ENCODE measurements around the gene ATG13.

ATG13 gene

GRCh38 chr11:46593550-46594373 is 23.6 kb upstream of the ATG13 start, which contains the start of gene AMBRA1:
Gene AMBRA1 (minus strand): TSS chr11:46594023. CDS start chr11:46548380, 45,643 bp downstream.
- Histone ChIP-seq H3K4me3 (ENCODE audit: severe bottlenecking) (peak within 1 kb of the TSS; percentile 82), H3K9me3 (ENCODE audit: severe bottlenecking) (no peaks in the 10 kb centered on the region), H3K36me3 (ENCODE audit: low read depth) (no peaks in the 10 kb centered on the region), H3K4me1 (ENCODE audit: insufficient read depth, poor library complexity, severe bottlenecking) (peaks cover 21% of the 10 kb centered on the region), H3K27me3 (ENCODE audit: insufficient read depth, poor library complexity, severe bottlenecking) (no peaks in the 10 kb centered on the region), H3K27ac (ENCODE audit: poor library complexity, severe bottlenecking) (peak within 1 kb of the TSS; percentile 39)
- peak; percentile 90 for ATAC-seq (ENCODE audit: low read depth)
- TF ChIP-seq, protein P1, sequence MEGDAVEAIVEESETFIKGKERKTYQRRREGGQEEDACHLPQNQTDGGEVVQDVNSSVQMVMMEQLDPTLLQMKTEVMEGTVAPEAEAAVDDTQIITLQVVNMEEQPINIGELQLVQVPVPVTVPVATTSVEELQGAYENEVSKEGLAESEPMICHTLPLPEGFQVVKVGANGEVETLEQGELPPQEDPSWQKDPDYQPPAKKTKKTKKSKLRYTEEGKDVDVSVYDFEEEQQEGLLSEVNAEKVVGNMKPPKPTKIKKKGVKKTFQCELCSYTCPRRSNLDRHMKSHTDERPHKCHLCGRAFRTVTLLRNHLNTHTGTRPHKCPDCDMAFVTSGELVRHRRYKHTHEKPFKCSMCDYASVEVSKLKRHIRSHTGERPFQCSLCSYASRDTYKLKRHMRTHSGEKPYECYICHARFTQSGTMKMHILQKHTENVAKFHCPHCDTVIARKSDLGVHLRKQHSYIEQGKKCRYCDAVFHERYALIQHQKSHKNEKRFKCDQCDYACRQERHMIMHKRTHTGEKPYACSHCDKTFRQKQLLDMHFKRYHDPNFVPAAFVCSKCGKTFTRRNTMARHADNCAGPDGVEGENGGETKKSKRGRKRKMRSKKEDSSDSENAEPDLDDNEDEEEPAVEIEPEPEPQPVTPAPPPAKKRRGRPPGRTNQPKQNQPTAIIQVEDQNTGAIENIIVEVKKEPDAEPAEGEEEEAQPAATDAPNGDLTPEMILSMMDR (IDR thresholded peaks at IDR 0.05; ENCODE audit: poor library complexity, severe bottlenecking), result no peak
- peak; percentile 77 for DNase-seq (ENCODE audit: low spot score)

DNA sequence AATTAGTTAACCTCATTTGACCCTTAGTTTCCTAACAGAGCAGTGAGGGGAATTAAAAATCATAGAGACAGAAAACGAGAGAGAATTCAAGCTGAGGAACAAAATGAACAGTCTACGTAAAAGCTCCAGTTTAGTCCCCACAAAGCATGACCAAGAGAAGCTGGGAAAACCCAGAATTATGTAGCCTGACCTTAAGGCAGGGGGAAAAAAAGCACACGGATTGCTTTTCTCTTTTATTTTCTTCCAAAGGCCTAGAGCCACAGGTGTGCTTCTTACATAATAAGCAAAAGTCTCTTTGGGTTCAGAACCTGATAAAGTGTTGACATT is 23.0 kb upstream of the ATG13 start:
- no peaks in the 10 kb centered on the region for H3K36me3 ChIP-seq (ENCODE audit: low read depth)
- DNase-seq (ENCODE audit: low spot score) (no peak), ATAC-seq (ENCODE audit: low read depth) (no peak)
- no peaks in the 10 kb centered on the region for H3K9me3 ChIP-seq (ENCODE audit: severe bottlenecking)
- peak overlapping the region; percentile 82 for H3K4me3 ChIP-seq (ENCODE audit: severe bottlenecking)
- no peaks in the 10 kb centered on the region for H3K27me3 ChIP-seq (ENCODE audit: insufficient read depth, poor library complexity, severe bottlenecking)
- H3K4me1 ChIP-seq (ENCODE audit: insufficient read depth, poor library complexity, severe bottlenecking), result peaks cover 18% of the 10 kb centered on the region
- TF ChIP-seq, protein P1 (IDR thresholded peaks at IDR 0.05; ENCODE audit: poor library complexity, severe bottlenecking), result no peak
- peak overlapping the region; percentile 39 for H3K27ac ChIP-seq (ENCODE audit: poor library complexity, severe bottlenecking)

- Histone ChIP-seq H3K36me3 (ENCODE audit: low read depth) (no peaks in the 10 kb centered on the region), H3K9me3 (ENCODE audit: severe bottlenecking) (no peaks in the 10 kb centered on the region), H3K27me3 (ENCODE audit: insufficient read depth, poor library complexity, severe bottlenecking) (no peaks in the 10 kb centered on the region), H3K4me1 (ENCODE audit: insufficient read depth, poor library complexity, severe bottlenecking) (peaks cover 18% of the 10 kb centered on the region), H3K27ac (ENCODE audit: poor library complexity, severe bottlenecking) (no peak overlapping the region), H3K4me3 (ENCODE audit: severe bottlenecking) (no peak overlapping the region)
- TF ChIP-seq, protein P1 (IDR thresholded peaks at IDR 0.05; ENCODE audit: poor library complexity, severe bottlenecking), result no peak
- no peak for ATAC-seq (ENCODE audit: low read depth)
- DNase-seq (ENCODE audit: low spot score), result no peak
Measured at GRCh38 chr11:46594785-46595184, 22.6 kb upstream of the ATG13 start.

- H3K36me3 ChIP-seq (ENCODE audit: low read depth), result no peaks in the 10 kb centered on the region
- TF ChIP-seq, protein P1 (IDR thresholded peaks at IDR 0.05; ENCODE audit: poor library complexity, severe bottlenecking), result no peak
- no peaks in the 10 kb centered on the region for H3K9me3 ChIP-seq (ENCODE audit: severe bottlenecking)
Measured at GRCh38 chr11:46597155-46597554, 20.2 kb upstream of the ATG13 start.

GRCh38 chr11:46597609-46598219 is 19.6 kb upstream of the ATG13 start:
- ATAC-seq (ENCODE audit: low read depth) (no peak), DNase-seq (ENCODE audit: low spot score) (no peak)
- Histone ChIP-seq H3K4me3 (ENCODE audit: severe bottlenecking) (no peak overlapping the region), H3K9me3 (ENCODE audit: severe bottlenecking) (no peaks in the 10 kb centered on the region), H3K27ac (ENCODE audit: poor library complexity, severe bottlenecking) (no peak overlapping the region), H3K4me1 (ENCODE audit: insufficient read depth, poor library complexity, severe bottlenecking) (peaks cover 8% of the 10 kb centered on the region), H3K36me3 (ENCODE audit: low read depth) (no peaks in the 10 kb centered on the region), H3K27me3 (ENCODE audit: insufficient read depth, poor library complexity, severe bottlenecking) (no peaks in the 10 kb centered on the region)
- TF ChIP-seq, protein P1 (IDR thresholded peaks at IDR 0.05; ENCODE audit: poor library complexity, severe bottlenecking), result no peak

More at GRCh38 chr11:46597155-46597554, 20.2 kb upstream of the ATG13 start:
- H3K4me1 ChIP-seq (ENCODE audit: insufficient read depth, poor library complexity, severe bottlenecking), result peaks cover 13% of the 10 kb centered on the region
- DNase-seq (ENCODE audit: low spot score), result no peak
- no peak for ATAC-seq (ENCODE audit: low read depth)
- no peak overlapping the region for H3K27ac ChIP-seq (ENCODE audit: poor library complexity, severe bottlenecking)
- no peak overlapping the region for H3K4me3 ChIP-seq (ENCODE audit: severe bottlenecking)
- no peaks in the 10 kb centered on the region for H3K27me3 ChIP-seq (ENCODE audit: insufficient read depth, poor library complexity, severe bottlenecking)
